ENCODE data around the gene AAGAB.

Gene AAGAB

GRCh38 chr15:67188551-67189218 lies 65.8 kb downstream of the AAGAB start:
- DNase-seq (ENCODE audit: low spot score) = no peak

- DNase-seq (ENCODE audit: low spot score) = no peak
These were observed 67.1 kb downstream of the AAGAB start for GRCh38 chr15:67187351-67187854.

DNA sequence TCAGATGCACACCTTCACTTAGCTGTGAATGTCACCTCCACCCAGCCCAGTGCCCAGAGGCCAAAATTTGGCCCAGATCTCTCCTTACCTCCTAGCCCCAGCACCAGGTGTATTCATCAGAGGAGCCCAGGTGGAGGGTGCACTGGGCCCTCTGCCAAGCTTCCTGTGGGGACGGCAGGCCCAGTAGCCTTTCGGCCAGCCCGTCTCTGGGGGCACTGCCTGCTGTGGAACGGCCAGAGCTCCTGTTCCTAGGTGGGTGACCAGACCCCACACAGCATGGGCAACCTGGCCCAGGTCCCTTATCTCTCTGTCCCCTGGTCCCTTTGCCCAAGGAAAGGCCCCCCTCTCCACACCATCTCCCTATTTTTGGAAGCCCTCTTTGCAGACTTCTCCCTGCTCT lies 67.8 kb downstream of the AAGAB start:
- no peak for DNase-seq (ENCODE audit: low spot score)

GRCh38 chr15:67186226-67186649 lies 68.2 kb downstream of the AAGAB start:
- peak; percentile 59 for DNase-seq (ENCODE audit: low spot score)

DNA sequence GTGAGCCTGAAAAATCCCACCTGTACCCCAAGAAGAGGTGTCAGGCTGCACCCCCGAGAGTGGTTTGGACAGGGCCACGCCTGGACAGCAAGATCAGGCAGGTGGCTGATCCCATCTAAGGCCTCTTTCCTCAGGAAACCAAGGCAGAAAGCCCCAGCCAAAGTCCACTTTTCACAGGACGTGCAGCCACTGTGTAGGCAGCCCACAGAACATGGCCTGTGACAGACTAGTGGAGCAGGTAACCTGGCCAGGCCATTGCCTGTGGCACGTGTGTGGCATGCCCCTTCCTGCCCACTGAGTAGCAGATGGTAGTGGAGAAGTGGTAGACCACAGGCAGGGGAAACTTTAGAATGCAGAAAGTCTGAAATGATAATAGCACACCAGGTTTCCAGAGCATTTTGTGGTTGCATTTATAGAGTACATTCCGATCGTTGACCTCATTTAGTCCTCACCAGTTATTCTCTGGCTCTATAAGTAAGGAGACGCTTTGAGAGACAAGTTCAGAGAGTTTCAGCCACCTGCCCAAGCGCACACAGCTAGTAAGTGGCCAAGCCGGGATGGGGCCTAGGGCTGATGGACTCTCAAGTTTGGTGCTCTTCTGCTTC lies 68.7 kb downstream of the AAGAB start:
- DNase-seq (ENCODE audit: low spot score) = no peak

DNA sequence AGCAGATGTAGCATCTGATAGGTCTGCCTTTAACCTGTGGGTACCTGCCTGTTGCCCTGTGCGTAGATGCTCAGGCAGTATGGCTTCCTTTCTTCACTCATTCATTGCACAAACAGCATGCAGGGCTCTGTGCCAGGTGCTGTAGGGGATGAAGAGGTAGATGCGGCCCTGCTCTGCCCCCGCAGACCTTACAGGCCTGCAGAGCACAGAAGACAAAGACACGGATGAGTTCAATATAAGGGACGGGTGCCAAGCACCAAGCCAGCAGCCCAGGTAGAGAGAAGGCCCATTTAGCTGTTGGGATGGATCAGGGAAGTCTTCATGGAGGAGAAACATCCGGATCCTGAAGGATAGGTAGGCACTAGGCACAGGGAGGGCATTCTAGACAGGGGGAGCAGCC lies 69.4 kb downstream of the AAGAB start:
- no peak for DNase-seq (ENCODE audit: low spot score)

GRCh38 chr15:67184208-67184925 lies 70.1 kb downstream of the AAGAB start:
- DNase-seq (ENCODE audit: low spot score) = no peak

GRCh38 chr15:67183443-67184169 lies 70.9 kb downstream of the AAGAB start:
- DNase-seq (ENCODE audit: low spot score) = no peak

GRCh38 chr15:67181221-67181639 lies 73.2 kb downstream of the AAGAB start:
- DNase-seq (ENCODE audit: low spot score) = no peak

DNA sequence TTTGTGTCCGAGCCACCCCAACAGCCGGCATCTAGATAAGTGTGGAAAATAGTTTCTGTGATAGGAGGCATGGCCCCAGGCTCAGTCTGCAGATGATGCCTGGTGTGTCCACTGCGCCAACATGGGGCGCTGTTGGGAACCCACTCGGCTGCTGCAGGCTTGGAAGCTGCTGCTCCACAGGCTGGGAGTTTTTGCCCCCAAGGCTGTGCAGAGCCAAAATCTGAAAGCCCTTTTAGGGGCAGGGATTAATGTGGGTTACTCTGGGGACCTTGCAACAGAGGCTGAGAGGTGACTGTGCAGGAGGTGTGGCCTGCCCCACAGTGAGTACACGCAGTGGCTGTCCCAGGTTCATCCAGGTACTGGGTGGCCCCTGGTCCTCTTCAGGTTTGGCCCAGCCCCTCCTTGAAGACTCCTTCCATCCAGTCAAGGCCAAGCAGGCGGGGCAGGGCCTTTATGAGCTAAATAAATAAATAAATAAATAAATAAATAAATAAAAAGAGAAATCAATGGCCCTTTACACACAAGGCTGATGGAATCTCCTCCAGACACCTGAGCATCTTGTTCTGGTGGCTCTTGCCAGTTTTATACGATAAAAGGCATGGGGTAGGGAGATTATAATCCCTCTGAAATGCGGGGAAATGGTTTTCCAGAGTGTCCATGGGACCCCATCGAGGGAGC lies 73.8 kb downstream of the AAGAB start:
- no peak for DNase-seq (ENCODE audit: low spot score)

- DNase-seq (ENCODE audit: low spot score) = no peak
These were observed 74.4 kb downstream of the AAGAB start for GRCh38 chr15:67180035-67180434.

GRCh38 chr15:67179411-67179995 lies 75.0 kb downstream of the AAGAB start:
- no peak for DNase-seq (ENCODE audit: low spot score)

DNA sequence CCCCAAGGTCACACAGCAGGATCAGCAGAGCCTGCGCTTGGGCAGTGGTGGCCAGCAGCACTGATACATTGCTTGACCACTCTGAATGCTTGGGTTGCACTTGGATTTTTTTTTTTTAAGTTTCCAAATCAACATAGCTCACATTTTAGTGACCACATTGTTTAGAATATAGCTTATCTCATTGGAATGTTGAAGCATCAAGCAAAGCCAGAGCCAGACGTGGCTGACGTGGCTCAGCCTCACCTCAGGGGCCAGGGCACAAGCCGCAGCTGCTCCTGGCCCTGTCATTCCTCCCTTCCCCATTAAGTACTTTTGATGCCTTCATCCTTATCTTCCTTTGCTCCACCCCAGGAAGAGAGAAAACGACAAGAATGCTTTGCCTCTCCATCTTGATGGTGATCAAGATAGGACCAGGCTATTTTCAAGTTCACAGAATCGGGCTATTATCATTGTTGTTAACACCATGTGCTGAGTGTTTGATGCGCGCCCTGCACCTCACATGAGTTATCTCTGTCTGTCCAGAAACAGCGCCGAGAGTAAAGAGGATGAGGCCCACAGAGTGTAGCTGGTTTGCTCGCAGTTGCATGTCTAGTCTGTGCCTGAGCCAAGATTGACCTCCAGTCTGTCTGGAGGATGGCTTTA lies 75.8 kb downstream of the AAGAB start:
- DNase-seq (ENCODE audit: low spot score) = no peak

DNA sequence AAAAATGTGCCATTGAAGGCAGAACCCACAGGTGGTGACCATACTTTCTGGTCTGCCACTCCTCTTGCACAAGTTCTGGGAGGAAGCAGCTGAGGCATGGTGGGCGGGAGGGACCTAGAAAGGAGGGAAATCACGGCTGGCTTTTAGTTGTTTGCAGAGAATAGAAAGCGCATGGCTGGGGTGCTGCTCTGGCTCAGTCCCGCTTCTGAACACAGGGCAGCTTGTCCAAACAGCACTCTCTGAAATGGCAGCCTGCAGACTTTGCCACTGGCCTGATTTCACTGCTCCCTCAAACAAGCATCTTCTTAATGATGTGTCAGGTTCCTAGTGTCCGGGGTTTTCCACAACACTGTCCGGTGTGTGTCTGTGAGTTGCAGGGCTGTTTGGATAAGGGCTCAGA lies 76.7 kb downstream of the AAGAB start:
- DNase-seq (ENCODE audit: low spot score) = peak; percentile 32

GRCh38 chr15:67176195-67176971 lies 78.1 kb downstream of the AAGAB start:
- peak; percentile 23 for DNase-seq (ENCODE audit: low spot score)

- peak; percentile 34 for DNase-seq (ENCODE audit: low spot score)
These were observed 78.8 kb downstream of the AAGAB start for GRCh38 chr15:67175643-67176071.

- DNase-seq (ENCODE audit: low spot score) = no peak
These were observed 79.4 kb downstream of the AAGAB start for GRCh38 chr15:67174864-67175573.

GRCh38 chr15:67174446-67174845 lies 80.0 kb downstream of the AAGAB start:
- DNase-seq (ENCODE audit: low spot score) = no peak

DNA sequence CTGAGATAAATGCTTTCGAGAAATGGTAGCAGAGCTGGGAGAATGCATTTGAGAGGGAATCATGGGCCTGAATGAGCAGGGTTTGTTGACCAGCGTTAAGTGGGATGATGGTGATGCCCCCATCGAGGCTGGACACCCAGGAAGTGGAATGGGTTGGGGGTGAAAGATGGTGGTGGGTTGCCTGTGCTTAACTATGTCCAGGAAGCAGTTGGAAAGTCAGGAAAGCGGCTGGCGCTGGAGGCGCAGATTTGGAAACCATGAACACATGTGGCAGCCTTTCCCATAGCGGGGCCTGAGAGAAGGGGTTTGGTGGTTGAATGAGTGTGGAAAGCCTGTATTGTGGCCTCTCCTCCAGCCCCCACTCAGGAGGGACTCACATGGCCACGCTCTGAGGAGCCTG lies 80.7 kb downstream of the AAGAB start:
- no peak for DNase-seq (ENCODE audit: low spot score)
